Stimulated activated CD8-positive, alpha-beta memory T cell treated with anti-CD3 and anti-CD28 coated beads, Interleukin-12 subunit alpha, Interleukin-12 subunit beta, amount 100 ng/mL, for 4 hours (primary cell): ENCODE measurements around the gene RXFP1.

Experiments
- DNase-seq: peaks from one replicate; pipeline ENCODE4 v3.0.0-alpha.2; 2020; ENCODE audit warnings: low read depth

RXFP1 gene

DNA sequence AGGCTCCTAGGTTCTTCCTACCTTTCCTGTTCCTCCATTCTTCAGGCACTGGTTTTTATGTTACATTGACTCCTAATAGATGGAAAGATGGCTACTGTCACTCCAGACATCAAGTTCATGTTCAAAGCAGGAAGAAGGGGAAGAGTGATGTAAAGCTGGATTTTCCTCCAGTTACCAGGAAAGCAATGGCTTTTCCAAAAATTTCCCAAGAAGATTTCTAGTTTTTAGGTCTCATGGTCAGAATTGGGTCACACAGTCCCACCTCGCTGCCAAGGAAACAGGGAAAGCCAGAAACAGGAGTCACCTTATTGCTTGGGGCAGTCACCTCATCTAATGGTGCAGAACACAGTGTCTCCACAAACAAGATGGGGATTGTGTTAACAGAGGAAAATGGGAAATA lies 21.5 kb downstream of the RXFP1 start:
- DNase-seq = no peak

DNA sequence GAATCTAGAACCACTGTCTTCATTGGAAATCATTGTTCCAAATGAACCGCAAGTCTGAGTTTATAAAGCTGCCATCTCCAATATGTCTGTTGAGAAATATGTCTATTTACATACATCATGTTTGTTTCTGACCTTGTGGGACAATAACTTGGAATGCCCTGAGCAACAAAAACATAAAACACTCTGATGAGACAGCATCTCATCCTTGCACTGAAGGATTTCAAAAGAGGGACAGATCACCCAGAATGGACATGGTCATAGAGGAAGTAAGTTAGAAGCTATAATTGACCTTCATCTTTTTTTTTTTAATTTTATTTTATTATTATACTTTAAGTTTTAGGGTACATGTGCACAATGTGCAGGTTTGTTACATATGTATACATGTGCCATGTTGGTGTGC lies 22.5 kb downstream of the RXFP1 start:
- DNase-seq = no peak

DNA sequence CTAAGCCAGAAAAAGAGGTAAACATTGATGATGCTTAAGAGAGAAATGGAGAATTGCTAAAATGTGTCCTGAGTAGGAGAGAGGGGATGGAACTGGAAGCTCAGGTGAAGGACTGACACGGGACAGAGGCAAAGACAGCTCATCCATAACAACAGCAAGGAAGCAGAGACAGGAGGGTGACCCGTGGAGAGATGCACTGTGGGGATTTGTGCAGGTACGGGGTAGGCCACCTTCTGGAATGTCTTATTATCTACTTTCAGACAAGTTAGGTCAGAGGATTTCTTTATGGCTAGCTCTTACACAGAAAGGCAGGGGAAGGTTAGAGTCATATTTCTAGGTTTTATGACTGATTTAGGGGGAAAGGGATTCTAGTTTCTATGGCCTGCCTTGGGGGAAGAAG lies 31.7 kb downstream of the RXFP1 start:
- no peak for DNase-seq

DNA sequence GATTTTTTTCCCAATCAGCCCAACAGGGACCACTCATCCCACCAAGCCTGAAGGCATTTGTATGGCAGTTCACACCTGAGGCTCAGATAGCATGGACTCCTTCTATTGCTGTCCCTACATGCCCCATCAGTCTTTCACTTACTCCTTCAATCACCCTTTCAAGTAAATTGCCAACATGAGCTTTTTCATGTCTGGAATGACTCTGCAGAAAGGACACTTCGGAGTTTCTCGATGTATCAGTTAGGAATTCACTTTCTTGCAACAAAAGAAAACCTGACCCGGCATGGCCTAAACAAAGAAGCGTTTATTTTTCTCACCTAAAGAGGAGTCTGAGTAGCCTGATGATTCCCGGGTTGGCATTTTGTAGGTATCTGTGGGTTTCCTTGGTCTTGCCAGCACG lies 38.6 kb downstream of the RXFP1 start:
- DNase-seq = no peak

DNA sequence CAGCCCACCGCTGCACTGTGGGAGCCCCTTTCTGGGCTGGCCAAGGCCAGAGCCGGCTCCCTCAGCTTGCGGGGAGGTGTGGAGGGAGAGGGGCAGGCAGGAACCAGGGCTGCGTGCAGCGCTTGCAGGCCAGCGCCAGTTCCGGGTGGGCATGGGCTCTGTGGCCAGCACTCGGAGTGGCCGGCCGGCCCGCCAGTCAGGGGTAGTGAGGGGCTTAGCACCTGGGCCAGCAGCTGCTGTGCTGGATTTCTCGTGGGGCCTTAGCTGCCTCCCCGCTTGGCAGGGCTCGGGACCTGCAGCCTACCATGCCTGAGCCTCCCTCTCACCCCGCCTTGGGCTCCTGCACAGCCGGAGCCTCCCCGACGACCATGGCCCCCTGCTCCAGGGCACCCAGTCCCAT lies 45.2 kb downstream of the RXFP1 start:
- no peak for DNase-seq

DNA sequence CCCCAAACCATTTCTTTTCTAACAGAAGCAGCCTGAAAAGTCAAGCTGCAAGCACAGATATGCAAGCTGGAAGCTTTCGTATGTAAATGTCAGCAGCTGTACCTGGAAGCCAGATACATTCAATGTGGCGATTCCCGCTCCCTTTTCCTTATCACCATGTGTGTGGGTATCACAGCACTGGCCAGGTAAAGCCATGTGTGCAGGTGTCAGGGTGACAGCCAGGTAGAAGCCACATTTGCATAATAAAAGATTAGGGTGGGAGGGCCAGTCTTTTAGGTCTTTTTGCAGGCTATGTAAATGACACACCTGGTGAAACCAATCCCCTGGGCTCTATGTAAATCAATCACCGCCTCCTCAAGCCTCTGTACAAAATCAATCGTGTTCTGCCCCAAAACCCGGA lies 50.1 kb downstream of the RXFP1 start:
- DNase-seq = no peak

DNA sequence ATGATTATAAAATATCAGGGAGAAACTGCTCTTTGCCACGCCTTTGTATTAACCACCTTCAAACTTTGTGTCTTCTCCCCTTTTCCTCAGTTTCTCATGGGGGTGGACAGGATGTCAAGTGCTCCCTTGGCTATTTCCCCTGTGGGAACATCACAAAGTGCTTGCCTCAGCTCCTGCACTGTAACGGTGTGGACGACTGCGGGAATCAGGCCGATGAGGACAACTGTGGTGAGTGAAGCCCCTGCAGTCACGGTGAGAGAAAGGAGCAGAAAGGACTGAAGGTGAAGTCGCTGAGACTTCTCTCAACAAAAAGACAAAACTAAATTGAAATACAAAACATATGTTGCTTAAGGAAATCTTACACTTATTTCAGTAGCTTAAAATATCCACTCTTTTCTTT lies 50.9 kb downstream of the RXFP1 start:
- no peak for DNase-seq

DNA sequence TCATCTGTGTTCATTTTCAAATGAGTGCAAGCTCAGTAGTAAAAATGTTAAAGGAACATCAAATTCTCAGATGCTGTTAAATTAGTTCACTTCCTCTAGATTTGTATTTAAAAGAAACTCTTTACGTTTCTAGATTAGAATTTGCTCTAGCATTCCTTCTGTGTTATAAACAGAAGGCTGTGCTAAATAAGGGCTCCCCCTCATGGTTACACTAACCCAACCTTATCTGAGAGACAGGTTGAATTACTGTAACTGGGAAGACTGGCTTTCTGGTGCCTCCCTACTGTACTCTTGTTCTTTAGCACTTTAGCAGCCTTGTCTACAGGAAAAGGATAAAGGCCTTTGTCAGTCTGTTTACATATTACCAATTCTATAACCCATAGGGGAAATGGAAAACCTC lies 56.8 kb downstream of the RXFP1 start:
- no peak for DNase-seq

DNA sequence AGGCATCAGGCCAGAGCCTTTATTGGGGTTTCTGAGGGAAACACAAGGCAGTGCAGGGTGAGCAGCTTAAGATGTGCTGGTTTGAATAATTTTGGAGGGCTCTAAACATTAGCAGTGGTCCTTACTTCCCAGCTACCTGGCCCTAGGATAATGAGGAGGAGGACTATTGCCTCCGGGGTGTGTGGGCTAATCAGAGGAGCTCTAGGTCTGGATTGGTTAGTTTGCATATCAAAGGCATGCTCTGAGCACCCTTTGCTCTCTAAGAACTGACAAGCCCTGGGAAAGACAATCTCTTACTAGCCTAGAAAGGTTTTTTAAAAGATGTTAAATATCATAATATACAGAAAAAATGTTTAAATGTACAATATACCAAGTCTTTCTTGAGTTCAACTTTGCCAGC lies 58.4 kb downstream of the RXFP1 start:
- DNase-seq = no peak

DNA sequence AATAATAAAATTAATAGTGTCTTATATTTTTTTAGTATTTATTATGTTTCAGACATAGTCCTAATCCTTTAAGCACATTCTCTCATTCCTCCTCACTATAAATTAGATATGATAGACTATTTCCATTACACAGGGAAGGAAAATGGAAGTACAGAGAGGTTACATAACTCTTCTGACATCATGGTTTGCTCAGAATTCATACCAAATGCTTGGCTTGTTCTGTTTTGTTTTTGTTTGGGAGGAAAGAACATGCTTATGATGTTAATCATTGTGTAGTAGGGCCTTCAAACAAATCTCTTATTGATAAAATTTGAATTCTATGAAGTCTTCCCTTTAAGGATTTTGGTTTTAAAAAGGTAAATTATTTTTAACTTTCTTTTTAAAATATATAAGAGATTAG lies 59.5 kb downstream of the RXFP1 start:
- no peak for DNase-seq

DNA sequence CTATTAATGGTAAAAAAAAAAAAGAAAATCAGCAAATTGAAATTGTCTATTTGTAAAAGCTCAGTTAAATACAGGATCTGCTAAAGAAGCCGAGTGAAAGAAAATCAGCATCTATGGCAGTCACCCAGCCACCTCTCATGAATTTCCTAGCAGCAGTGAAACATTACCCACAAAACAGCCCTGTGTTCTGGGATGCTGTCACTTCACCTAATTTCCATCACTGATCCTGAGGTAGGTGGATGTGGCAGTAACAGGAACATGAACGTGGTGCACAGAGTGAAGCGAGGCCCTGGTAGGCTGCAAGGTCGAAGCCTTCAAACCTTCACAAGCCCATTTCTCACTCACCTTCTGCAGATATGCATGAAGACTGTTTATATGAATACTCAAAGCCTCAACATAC lies 65.2 kb downstream of the RXFP1 start:
- no peak for DNase-seq

DNA sequence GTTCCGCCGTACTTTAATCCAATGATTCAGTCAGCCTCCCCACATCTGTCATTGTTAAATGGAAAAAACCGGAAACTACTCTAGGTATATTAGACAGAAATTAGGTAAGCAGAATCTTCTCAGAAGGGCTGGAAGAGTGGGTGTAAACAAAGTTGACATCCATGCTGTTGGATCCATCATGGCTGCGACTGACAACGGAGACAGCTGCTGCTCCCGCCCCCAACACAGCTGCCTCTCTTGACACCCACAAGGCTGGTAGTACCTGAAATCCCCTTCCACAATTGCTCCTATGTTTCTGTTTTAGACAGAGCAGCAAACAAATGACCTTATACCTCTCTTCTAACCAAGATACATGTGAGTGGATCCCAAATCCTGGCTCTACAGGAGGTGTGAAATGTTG lies 66.6 kb downstream of the RXFP1 start:
- no peak for DNase-seq

DNA sequence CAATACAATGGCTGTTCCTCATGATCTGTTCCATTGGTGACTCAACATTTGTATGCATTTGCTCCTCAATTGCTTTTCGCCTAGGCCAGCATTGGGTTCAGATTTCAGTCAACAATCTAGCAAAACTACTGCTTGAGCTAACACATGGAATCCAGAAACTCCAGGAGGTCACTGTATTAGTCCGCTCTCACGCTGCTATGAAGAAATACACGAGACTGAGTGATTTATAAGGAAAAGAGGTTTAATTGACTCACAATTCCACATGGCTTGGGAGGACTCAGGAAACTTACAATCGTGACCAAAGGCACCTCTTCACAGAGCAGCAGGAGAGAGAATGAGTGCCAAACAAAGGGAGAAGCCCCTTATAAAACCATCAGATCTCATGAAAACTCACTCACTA lies 67.1 kb downstream of the RXFP1 start:
- no peak for DNase-seq

DNA sequence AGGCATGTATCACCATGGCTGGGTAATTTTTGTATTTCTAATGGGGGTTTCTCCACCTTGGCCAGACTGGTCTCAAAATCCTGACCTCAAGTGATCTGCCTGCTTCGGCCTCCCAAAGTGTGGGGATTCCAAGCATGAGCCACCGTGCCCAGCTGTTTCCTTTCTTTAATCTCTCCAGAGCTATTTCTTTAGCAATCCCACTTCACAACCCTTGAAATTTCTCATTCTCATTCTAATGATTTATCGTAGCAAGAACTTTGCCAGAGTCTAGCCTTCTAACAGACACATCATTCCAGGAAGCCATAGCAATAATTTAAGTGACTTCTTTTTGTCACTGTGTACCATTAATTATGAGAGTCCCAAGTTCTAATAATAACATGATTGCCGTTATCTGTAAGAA lies 68.6 kb downstream of the RXFP1 start:
- no peak for DNase-seq

DNA sequence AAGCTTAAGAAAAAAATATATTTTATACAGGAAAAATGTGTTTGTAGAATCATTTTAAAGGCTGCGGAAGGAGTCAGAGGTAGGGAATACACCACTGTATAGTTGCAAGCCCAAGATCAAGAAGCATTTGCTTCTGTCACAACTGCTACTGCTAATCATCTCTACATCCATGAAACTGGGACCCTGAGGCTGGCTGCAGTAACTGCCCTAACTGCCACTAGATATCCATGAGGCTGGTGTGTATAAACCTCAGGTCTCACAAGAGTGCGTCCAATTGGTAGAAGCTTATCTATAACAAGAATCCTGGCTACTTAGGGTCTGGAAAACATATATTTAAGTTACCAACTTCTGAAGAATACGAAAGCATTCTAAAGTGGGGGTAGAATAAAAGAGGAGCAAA lies 69.1 kb downstream of the RXFP1 start:
- DNase-seq = no peak

DNA sequence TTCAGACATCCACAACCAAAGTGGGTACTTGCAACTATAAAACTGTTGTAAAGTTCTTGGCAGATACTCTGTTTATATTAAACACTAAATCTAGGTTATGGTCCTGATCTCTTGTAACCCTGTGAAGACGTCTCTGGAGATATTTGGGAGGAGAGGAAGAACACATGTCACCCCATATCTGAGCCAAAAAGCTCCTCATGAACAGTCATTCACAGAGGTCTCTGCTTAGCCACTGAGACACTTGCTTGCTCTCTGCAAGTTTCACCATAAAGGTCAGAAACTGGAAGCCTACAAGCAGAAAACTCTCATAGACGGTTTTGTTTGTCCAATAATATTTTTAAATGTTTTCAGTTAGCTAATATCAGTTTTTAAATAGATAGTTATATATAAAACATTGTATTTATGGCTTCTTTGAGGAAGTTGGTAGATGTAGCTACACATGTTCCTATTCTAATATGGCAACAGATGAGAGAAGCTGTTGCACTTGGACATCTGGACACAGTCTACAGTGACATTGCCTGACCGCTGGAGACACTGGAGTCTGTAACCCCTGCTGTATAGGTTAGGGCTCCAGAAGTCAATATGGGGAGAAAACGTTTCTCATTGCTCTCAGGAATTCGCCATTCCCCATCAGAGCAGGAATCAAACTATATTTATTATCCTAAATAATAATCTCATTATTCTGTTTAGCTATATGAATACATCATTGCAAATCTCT lies 76.4 kb downstream of the RXFP1 start:
- no peak for DNase-seq

DNA sequence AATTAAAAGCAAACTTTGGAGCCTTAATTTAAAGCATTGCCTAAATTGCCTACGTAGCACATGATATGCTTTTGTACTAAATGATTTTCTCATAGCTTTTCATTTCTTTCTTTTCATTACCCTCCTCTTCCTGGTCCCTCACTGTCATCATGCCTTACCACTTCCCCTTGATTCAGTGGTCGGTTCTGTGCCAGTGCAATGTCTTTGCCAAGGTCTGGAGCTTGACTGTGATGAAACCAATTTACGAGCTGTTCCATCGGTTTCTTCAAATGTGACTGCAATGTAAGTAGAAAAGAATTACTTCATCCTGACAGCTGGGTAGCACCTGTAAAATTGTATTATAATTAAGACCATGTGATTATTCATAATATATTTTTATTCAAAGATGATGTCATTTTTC lies 77.5 kb downstream of the RXFP1 start:
- no peak for DNase-seq

DNA sequence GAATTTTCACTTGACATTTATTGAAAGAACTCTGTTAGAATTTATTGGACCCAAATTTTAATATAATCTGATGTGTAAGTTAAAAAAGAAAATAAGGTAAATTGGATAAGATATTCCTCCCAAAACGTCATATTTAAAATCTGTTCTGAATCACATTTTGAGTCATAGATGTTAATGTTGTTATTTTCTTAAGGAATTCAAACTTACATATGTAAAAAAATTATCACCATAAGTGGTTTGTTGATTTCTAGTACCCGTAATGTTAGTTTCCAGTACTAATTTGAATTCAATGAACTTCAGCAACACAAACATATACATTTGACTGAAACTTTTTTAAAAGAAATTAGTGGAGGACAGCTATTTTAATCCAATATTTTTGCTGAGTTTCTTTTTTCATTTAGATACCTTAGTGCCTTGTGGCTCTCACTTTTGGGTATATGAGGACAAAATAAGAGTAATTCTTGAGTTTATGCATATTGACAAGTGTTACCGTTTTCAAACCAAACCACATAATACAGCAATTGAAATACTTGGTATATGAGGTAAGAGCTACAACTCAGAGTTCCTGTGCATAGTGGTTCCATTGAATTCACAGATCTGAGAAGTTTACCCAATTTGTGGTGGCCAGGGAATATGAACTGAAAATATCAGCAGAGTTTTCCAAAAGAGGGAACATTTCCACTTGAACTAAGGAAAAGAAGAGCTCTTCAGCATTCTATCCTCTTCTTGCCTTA lies 78.2 kb downstream of the RXFP1 start:
- DNase-seq = no peak

DNA sequence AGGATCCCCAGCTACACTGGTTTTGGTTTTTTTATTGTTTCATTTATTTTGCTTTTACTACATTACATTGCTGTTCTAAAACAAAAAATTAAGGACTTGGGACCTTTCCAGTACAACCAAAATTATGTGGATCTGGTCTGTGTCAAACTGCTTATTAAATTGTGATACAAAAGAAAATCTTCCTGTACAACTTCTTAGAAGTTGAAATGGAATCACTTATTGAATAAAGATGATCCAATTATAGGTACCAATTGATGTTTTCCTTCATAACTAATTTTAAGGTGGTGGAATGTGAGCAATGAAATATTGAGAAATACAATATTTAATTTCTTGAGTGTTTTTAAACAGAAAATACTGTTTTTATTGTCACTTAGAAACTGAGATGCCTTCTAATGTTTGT lies 82.7 kb downstream of the RXFP1 start:
- no peak for DNase-seq

DNA sequence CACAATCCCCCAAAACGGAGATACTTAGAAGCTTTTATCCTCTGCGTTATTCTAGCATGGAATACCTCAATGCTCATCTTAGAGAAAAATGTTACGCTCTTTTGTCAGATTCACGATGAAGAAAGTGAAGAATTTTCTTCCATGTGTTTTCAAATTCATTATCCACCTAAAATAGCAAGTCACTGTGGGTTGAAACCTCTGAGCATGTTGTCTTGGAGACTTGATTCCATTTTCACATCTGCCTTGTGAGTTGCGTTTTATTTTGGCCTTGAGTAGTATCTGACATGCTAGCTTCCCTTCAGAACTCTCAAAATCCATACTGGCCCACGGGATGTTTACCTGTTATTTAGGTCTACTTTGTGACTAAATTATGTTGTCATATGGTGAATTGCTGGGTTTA lies 83.7 kb downstream of the RXFP1 start:
- no peak for DNase-seq

DNA sequence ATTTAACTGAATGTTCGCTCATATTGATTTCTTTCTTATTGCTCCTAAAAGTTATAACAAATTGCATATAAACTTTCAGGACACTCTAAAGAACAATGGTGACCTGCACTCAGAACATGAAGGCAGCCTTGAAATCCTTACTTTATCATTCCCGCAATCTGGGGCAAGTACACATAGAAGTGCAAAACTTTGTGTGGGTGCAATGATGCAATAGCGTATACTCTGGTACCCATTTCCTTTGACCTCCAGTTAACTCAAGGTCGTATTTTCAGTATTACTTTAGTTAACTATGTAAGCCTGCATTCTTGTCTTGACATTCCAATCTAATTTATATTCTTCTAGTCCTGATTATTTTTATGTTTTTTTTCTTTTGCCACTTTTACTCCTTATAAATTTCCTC lies 85.3 kb downstream of the RXFP1 start:
- DNase-seq = no peak

DNA sequence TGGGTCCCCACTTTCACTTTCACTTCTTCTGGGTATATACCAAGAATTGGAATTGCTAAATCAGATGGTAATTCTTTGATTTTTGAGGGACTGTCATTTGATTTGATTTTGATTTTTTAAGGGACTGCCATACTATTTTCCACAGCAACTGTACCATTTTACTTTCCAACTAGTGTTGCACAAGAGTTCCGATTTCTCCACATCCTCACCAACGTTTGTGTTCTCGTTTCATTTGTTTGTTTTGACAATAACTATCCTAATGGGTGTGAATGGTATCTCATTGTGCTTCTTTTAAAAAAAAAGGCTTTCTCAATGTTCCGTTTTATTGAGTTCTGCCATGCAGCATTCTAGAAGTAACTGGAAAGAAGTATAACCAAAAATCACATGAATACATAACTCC lies 87.4 kb downstream of the RXFP1 start:
- DNase-seq = no peak

DNA sequence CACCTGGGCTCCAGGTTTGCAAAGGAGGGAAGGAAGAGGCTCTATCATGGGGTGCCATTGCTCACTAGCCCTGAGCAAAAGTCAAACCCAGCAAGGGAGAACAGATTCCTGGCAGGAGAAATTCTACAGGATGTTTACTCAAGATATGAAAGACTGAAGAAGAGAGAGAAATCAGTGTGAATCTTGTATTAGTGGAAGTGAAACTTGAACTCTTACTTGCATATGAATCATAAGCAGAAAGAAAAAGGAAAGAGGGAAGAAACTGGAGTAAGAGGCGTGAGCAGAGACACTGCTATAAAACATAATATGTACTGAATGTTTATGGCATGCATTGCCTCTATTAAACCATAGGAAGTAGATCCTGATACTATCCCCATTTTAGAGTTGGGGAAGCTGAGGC lies 89.1 kb downstream of the RXFP1 start:
- no peak for DNase-seq

DNA sequence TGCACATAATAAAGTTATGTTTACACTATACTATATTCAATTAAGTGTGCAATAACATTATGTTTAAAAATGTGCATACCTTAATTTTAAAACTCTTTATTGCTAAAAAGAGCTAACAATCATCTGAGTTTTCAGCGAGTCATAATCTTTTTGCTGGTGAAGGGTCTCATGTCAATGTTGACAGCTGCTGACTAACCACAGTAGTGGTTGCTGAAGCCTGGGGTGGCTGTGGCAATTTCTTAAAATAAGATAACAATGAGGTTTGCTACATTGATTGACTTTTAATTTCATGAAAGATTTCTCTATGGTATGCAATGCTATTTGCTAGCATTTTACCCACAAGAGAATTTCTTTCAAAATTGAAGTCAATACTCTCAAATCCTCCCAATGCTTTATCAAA lies 91.4 kb downstream of the RXFP1 start:
- DNase-seq = no peak
